Left ventricle myocardium inferior (tissue), 1 donor: ENCODE data around the gene ARHGAP19. TPM values are rescaled to one million over a fixed set of nuclear protein-coding genes. Genes with fewer than 3 reads are reported as not detected.

Experiments used
- DNase-seq: peaks from one replicate; pipeline ENCODE4 v3.0.0-alpha.2; 2020
- H3K27ac ChIP-seq: fragments of 200-600 bp; replicated peaks from 2 replicates; pipeline ENCODE4 v1.8.0; 2021
- H3K27me3 ChIP-seq: fragments of 200-600 bp; 2 replicates; pipeline ENCODE4 v1.8.0; 2021; ENCODE audit warnings: low read depth
- H3K36me3 ChIP-seq: fragments of 200-600 bp; 2 replicates; pipeline ENCODE4 v1.8.0; 2021
- H3K4me1 ChIP-seq: fragments of 200-600 bp; 2 replicates; pipeline ENCODE4 v1.8.0; 2021
- H3K4me3 ChIP-seq: fragments of 200-600 bp; 2 replicates; pipeline ENCODE4 v1.8.0; 2021; ENCODE audit warnings: mild to moderate bottlenecking, moderate library complexity
- H3K9me3 ChIP-seq: fragments of 200-600 bp; replicated peaks from 2 replicates; pipeline ENCODE4 v1.8.0; 2021
- intact Hi-C: fragments of 100-400 bp; cut with micrococcal nuclease; formaldehyde crosslinking; loops from one replicate; pipeline ENCODE4 v1.11.0; 2022
- total RNA-seq: library from RNA; stranded (reverse); fragmentation: NEBNext Ultra II Directional; extraction: Animal tissue kit (Norgen Biotek cat#: 25700); gene quantifications from one replicate; pipeline ENCODE4 v1.2.1, GENCODE V29; 2021
- TF ChIP-seq, protein P1 (sequence below): fragments of 200-600 bp; IDR thresholded peaks from 2 replicates; pipeline ENCODE4 v1.8.0; 2021; ENCODE audit warnings: antibody characterized with exemption, mild to moderate bottlenecking, borderline replicate concordance
- donor health status: DM: no; HTN: yes; CAD: no; lungs with severe emphysema.

ARHGAP19 gene
- total RNA-seq, 1 donor from 2014 or later: 4.2 TPM

- Histone ChIP-seq H3K4me3 (no peak overlapping the region), H3K9me3 (no peaks in the 10 kb centered on the region), H3K27ac (no peak overlapping the region), H3K4me1 (no peaks in the 10 kb centered on the region), H3K36me3 (peaks cover 54% of the 10 kb centered on the region), H3K27me3 (no peaks in the 10 kb centered on the region)
- DNase-seq: no peak
- intact Hi-C loops: no loop called here
- TF ChIP-seq, protein P1, sequence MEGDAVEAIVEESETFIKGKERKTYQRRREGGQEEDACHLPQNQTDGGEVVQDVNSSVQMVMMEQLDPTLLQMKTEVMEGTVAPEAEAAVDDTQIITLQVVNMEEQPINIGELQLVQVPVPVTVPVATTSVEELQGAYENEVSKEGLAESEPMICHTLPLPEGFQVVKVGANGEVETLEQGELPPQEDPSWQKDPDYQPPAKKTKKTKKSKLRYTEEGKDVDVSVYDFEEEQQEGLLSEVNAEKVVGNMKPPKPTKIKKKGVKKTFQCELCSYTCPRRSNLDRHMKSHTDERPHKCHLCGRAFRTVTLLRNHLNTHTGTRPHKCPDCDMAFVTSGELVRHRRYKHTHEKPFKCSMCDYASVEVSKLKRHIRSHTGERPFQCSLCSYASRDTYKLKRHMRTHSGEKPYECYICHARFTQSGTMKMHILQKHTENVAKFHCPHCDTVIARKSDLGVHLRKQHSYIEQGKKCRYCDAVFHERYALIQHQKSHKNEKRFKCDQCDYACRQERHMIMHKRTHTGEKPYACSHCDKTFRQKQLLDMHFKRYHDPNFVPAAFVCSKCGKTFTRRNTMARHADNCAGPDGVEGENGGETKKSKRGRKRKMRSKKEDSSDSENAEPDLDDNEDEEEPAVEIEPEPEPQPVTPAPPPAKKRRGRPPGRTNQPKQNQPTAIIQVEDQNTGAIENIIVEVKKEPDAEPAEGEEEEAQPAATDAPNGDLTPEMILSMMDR: no peak
These were observed 63.0 kb downstream of the ARHGAP19 start for GRCh38 chr10:97229322-97230015.

GRCh38 chr10:97228775-97229157 is 63.7 kb downstream of the ARHGAP19 start:
- H3K4me1 ChIP-seq: no peaks in the 10 kb centered on the region
- no peaks in the 10 kb centered on the region for H3K9me3 ChIP-seq
- intact Hi-C loops: no loop called here
- TF ChIP-seq, protein P1: no peak
- H3K36me3 ChIP-seq: peaks cover 51% of the 10 kb centered on the region
- no peak for DNase-seq
- H3K27me3 ChIP-seq: no peaks in the 10 kb centered on the region
- H3K4me3 ChIP-seq: no peak overlapping the region
- H3K27ac ChIP-seq: no peak overlapping the region

GRCh38 chr10:97228130-97228774 is 64.2 kb downstream of the ARHGAP19 start:
- H3K36me3 ChIP-seq: peaks cover 55% of the 10 kb centered on the region

GRCh38 chr10:97226398-97226797 is 66.0 kb downstream of the ARHGAP19 start:
- no peak overlapping the region for H3K4me3 ChIP-seq
- intact Hi-C loops: no loop called here
- H3K4me1 ChIP-seq: no peaks in the 10 kb centered on the region
- H3K36me3 ChIP-seq: peaks cover 62% of the 10 kb centered on the region
- no peaks in the 10 kb centered on the region for H3K27me3 ChIP-seq
- TF ChIP-seq, protein P1: no peak
- no peak overlapping the region for H3K27ac ChIP-seq
- no peaks in the 10 kb centered on the region for H3K9me3 ChIP-seq
- DNase-seq: no peak

More at GRCh38 chr10:97228130-97228774, 64.2 kb downstream of the ARHGAP19 start:
- H3K9me3 ChIP-seq: no peaks in the 10 kb centered on the region
- DNase-seq: no peak
- TF ChIP-seq, protein P1: no peak
- H3K27me3 ChIP-seq: no peaks in the 10 kb centered on the region
- no peak overlapping the region for H3K27ac ChIP-seq
- H3K4me3 ChIP-seq: no peak overlapping the region
- no peaks in the 10 kb centered on the region for H3K4me1 ChIP-seq
- intact Hi-C loops: no loop called here

DNA sequence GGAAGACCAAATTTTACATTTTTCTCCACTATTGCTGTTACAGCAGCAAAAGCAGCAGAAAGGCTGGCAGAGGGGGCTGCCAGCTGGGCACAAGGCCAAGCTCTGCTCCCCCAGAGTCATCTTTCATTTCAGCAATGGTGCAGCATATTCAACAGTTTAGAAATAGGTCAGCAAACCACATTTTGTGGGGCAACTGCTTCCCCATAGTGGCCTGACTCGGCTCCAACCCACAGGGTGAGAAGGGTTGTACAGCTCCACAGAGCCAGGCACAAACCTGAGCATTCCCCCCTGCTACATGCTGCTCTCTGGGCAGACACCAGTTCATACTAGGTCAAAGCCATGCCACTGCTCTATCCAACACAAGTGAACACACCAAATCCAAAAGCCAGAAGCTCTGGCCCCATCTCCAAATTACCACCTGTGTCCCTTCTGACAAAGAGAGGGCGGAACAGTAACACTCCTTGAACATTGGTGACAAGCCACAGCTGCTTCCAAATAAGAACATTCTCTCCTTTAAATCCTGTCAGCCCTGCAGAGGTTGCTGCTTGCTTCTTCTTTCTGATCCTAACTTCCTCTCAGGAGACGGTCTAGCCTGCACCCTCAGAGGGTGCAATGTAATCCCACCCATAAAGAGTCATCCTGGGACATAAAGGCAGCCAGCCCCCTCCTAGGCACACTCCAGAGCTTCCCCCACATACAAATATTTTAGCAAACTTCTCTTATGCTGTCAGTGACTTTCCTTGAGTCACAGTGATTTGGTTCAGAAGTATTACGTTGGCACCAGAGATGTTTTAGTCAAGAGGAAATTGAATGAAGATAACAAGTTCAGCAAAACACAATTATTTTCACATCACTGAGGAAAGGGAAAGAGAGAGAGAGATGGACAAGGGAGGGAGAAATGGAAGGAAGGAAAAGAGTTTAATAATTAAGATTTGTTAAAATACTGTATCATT is 67.7 kb downstream of the ARHGAP19 start:
- TF ChIP-seq, protein P1: no peak
- no peaks in the 10 kb centered on the region for H3K4me1 ChIP-seq
- peaks cover 73% of the 10 kb centered on the region for H3K36me3 ChIP-seq
- no peak for DNase-seq
- H3K4me3 ChIP-seq: no peak overlapping the region
- H3K27ac ChIP-seq: no peak overlapping the region
- no peaks in the 10 kb centered on the region for H3K27me3 ChIP-seq
- no peaks in the 10 kb centered on the region for H3K9me3 ChIP-seq
- intact Hi-C loops: no loop called here
